ENCODE data around the gene FGD2. TPM values are rescaled to one million over a fixed set of nuclear protein-coding genes. Genes with fewer than 3 reads are reported as not detected.

The FGD2 gene
- total RNA-seq, 1 donor from 2014 or later = 56.9 TPM

DNA sequence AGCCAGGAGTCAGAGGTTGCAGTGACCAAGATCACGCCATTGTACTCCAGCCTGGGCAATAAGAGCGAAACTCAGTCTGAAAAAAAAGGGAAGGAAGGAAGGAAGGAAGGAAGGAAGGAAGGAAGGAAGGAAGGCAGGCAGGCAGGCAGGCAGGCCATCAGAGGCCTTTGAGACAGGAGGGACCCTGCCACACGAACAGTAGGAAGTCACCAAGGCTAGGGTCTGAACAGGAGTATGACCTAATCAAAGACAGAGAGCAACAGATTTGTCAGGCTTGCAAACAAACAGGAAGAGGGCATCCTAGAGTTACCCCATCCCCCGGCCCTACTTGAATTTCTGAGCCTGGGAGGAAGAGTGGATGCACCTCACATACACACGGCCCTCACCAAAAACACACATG, 67.1 kb downstream of the FGD2 start:
- intact Hi-C loops (cut with DNase I) = no loop called here
- no peak for TF ChIP-seq CTCF (IDR thresholded peaks at IDR 0.05)
- Histone ChIP-seq H3K4me1 (peaks cover 6% of the 10 kb centered on the region), H3K36me3 (no peaks in the 10 kb centered on the region), H3K27ac (no peak overlapping the region), H3K4me3 (no peak overlapping the region), H3K27me3 (no peaks in the 10 kb centered on the region), H3K9me3 (no peaks in the 10 kb centered on the region)
- no peak for DNase-seq
- ATAC-seq = peak; percentile 39

DNA sequence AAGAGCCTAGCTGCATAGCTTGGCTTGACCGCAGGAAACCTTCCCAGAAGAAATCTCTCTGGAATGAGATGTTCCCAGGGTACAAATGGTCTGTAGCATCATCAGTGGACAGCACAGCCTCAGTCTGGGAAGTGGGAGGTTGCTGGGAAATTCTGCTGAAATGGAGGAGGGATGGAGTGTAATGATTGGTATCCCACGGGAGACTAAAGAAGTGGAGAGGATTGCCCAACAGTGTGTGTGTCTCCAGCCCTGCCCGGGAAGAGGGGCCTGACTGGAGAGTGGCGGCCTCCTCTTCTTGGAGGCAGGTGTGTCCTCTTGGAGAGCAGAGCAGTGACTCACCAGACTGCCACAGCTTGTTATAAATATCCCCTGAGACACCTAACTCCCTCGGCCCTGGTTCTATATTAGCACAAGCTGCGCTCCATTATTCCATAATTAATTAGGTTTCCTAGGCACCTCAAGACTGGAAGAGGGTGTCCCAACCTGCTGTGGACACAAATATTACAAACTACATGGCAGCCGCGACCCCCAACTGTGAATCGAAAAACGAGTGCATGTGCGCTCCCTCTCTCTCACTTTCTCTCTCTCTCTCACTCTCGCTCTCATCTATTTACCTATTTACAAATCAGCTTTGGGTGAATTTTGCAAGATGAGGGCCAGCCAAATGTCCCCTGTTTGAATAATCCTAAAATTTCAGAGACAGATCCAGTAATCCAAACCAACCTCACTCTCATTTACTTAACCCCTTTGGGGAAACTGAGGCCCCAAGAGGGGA, 68.8 kb downstream of the FGD2 start:
- no peak for DNase-seq
- no peak overlapping the region for H3K4me3 ChIP-seq
- peaks cover 13% of the 10 kb centered on the region for H3K4me1 ChIP-seq
- no peak for ATAC-seq
- no peaks in the 10 kb centered on the region for H3K9me3 ChIP-seq
- no peak overlapping the region for H3K27ac ChIP-seq
- H3K36me3 ChIP-seq = no peaks in the 10 kb centered on the region
- H3K27me3 ChIP-seq = no peaks in the 10 kb centered on the region
- intact Hi-C loops (cut with DNase I) = no loop called here
- no peak for TF ChIP-seq CTCF (IDR thresholded peaks at IDR 0.05)

DNA sequence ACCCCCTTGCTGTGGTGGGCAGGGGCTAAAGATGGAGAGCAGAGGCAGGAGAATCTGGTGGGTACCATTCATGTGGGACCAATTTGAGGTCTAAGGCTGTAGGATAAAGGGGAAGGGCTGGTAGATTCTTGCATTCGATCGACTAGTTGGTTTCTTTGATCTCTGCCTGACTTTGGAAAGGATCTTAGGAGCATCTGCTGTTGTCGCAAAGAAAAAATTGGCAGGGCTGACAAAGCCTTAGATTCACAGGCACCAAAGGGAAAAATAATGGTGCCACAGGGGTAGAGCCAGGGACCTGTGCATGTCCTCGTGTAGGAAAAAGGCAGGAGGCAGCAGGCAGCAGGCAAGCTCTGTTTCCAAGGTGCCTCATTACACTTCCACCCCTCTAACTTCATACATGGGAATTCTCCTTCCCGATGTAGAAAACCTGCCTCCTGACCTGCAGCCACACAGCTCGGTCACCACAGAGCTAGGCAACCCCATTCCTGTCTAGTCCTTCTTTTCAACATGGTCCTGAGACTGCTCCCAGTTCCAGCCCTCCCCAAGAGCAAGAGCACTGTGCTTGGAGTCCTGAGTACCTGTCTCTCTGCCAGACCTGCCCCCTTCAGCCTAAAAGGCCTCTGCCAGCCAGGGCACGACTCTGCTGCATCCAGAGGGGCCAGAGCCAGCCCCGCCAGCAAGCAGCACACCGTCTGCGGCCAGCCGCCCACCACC, 71.9 kb downstream of the FGD2 start:
- ATAC-seq = no peak

DNA sequence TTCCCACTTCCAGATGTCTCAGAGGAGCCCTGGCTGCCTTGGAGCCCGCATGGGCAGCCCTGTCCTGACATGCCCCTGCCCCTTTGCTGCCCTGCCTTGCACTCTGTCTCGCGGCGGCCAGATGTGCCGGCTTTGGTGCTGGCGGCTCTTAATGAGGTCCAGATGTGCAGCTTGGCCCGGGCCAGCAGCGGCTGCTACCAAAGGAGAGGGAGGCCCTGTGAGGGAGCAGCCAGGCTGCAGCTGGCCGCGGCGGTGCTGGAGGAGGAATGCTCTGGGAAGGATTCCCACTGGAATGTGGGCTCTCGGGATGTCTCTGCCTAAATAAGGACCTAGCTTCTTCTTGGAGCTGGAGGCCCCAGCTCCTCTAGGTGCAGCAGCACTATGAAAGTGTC, 72.4 kb downstream of the FGD2 start:
- Histone ChIP-seq H3K36me3 (no peaks in the 10 kb centered on the region), H3K27ac (no peak overlapping the region), H3K4me3 (no peak overlapping the region), H3K4me1 (peaks cover 16% of the 10 kb centered on the region), H3K27me3 (no peaks in the 10 kb centered on the region), H3K9me3 (no peaks in the 10 kb centered on the region)
- peak; percentile 78 for ATAC-seq
- DNase-seq = peak; percentile 80
- TF ChIP-seq CTCF (IDR thresholded peaks at IDR 0.05) = no peak
- intact Hi-C loops (cut with DNase I) = no loop called here

More for the DNA sequence above, 71.9 kb downstream of the FGD2 start:
- no peak for DNase-seq
- no peak overlapping the region for H3K27ac ChIP-seq
- H3K4me3 ChIP-seq = no peak overlapping the region
- H3K27me3 ChIP-seq = no peaks in the 10 kb centered on the region
- H3K4me1 ChIP-seq = peaks cover 13% of the 10 kb centered on the region
- H3K9me3 ChIP-seq = no peaks in the 10 kb centered on the region
- H3K36me3 ChIP-seq = no peaks in the 10 kb centered on the region
- intact Hi-C loops (cut with DNase I) = no loop called here
- TF ChIP-seq CTCF (IDR thresholded peaks at IDR 0.05) = no peak

Other genes with a start within 250 kb of the FGD2 start
- 2.3 TPM for gene CPNE5, start 166.2 kb upstream of the FGD2 start, total RNA-seq
- gene PPIL1, start 130.9 kb upstream of the FGD2 start, total RNA-seq = 15.7 TPM
- 57.9 TPM for gene C6orf89, start 119.7 kb upstream of the FGD2 start, total RNA-seq
- gene PI16, start 50.9 kb upstream of the FGD2 start, total RNA-seq = 3.4 TPM
- 194 TPM for gene MTCH1, start 19.5 kb upstream of the FGD2 start, total RNA-seq
- gene PIM1, start 164.5 kb downstream of the FGD2 start, total RNA-seq = 55.3 TPM

All from upper lobe of right lung (tissue), 1 donor.